Astrocyte of the cerebellum (primary cell): Measurements from ENCODE around the gene CTXND2.
"Not testable (repeated sequence)": the region's sequence is repeated elsewhere in the genome, so short reads cannot be mapped to it uniquely, and the experiment has no call there.

Experiments used
- DNase-seq: peaks from one replicate; pipeline ENCODE4 v3.0.0-alpha.2; 2011; ENCODE audit warnings: low read depth
- H3K4me3 ChIP-seq: 2 replicates; pipeline ENCODE4 v1.5.1; 2011; ENCODE audit warnings: mild to moderate bottlenecking, low read depth, low read length, moderate library complexity
- CTCF ChIP-seq: IDR thresholded peaks from 2 replicates; pipeline ENCODE4 v1.5.1; 2012; ENCODE audit warnings: low read length, low read depth, moderate library complexity, mild to moderate bottlenecking; ENCODE audit errors: missing control alignments
- in situ Hi-C: cut with HindIII; loops from 2 replicates; pipeline ENCODE4 v1.10.0; 2017; ENCODE audit warnings: low sequenced_read_pairs

The CTXND2 gene

GRCh38 chr1:150875197-150876118 is 11.5 kb upstream of the CTXND2 start:
- no peak for TF ChIP-seq CTCF
- in situ Hi-C loops, result no loop called here
- peak overlapping the region; percentile 74 for H3K4me3 ChIP-seq
- DNase-seq, result no peak

- in situ Hi-C loops, result no loop called here
- H3K4me3 ChIP-seq, result peak overlapping the region; percentile 74
- TF ChIP-seq CTCF, result no peak
- DNase-seq, result peak; percentile 18
These were observed 10.8 kb upstream of the CTXND2 start for GRCh38 chr1:150876119-150876454.

- in situ Hi-C loops, DNase-seq, H3K4me3 ChIP-seq: not testable (repeated sequence)
These were observed 8.0 kb upstream of the CTXND2 start for GRCh38 chr1:150878931-150879330.

GRCh38 chr1:150881331-150882070 is 5.4 kb upstream of the CTXND2 start:
- DNase-seq, result peak; percentile 67
- no peak for TF ChIP-seq CTCF
- in situ Hi-C loops, result no loop called here
- H3K4me3 ChIP-seq, result no peak overlapping the region

GRCh38 chr1:150883121-150883520 is 3.8 kb upstream of the CTXND2 start:
- in situ Hi-C loops, DNase-seq, H3K4me3 ChIP-seq: not testable (repeated sequence)

GRCh38 chr1:150888727-150889126 is 1.8 kb downstream of the CTXND2 start:
- no peak for TF ChIP-seq CTCF
- no peak overlapping the region for H3K4me3 ChIP-seq
- in situ Hi-C loops, result no loop called here
- no peak for DNase-seq

- DNase-seq, result no peak
- H3K4me3 ChIP-seq, result no peak overlapping the region
- TF ChIP-seq CTCF, result no peak
- in situ Hi-C loops, result no loop called here
These were observed 3.1 kb downstream of the CTXND2 start for GRCh38 chr1:150890033-150890416.
